Erythroblast (primary cell): Measurements from ENCODE around the gene GATA5.

Source experiments
- DNase-seq, 2 experiments: peaks; one replicate each; lab custom pipeline; 2025; lab: John Stamatoyannopoulos, UW
- GATA1 ChIP-seq: IDR thresholded peaks from 2 replicates; pipeline ENCODE4 v1.6.1; 2011; ENCODE audit warnings: low read depth, mild to moderate bottlenecking, control low read depth, low read length, moderate library complexity
- POLR2A ChIP-seq: IDR thresholded peaks from 2 replicates; pipeline ENCODE4 v1.6.1; 2011; ENCODE audit warnings: mild to moderate bottlenecking, low read length

Gene GATA5

GRCh38 chr20:62511915-62512610 lies 36.3 kb upstream of the GATA5 start:
- DNase-seq, result no peak
- TF ChIP-seq POLR2A (no peak), GATA1 (no peak)

DNA sequence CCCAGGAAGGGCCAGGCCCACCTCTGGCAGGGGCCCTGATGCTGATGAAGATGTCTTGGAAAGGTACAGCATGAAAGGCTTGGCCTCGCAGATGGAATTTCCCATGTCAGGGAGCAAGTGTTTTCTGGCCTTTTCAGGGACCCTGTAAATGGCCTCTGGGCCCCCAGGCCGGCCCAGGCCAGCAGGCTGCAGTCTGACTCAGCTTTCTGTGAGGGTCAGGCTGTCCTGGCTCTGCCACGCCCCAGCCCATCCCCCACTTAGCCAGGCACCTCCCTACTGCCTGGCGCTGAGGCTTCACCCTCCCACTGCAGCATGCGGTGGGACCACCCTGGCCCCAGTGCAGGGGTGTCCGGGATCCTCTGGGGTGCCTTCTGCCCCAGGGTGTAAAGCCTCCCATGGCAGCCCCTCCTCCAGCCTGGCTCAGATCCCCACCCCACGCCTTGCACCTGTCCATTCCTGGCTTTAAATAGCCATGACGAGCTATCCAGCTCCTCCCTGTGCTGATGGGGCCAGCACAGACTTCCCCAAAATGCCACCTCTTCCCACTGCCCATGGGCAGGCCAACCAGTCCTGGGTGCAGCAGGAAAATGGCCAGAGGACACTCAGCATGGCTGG lies 35.6 kb upstream of the GATA5 start:
- no peak for TF ChIP-seq GATA1
- TF ChIP-seq POLR2A, result no peak
- no peak for DNase-seq

DNA sequence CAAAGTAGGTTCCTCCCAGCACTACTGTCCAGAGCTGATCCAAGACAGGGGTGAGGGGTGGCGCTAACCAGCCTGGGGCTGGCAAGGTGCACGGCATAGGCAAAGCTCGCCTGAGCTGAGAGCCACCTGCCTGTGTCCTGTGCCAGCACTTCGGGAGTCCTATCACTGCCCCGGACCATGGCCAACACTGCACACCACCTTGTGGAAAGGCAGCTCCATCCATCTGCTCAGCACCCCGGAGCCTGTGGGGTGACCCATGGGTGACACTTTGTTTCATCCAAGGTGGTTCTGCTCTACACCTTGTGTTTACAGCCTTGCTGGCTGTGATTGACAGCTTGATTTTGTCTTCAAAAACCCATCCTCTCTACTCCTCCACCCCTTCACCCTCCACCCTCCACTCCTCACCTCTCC lies 32.9 kb upstream of the GATA5 start:
- TF ChIP-seq POLR2A (no peak), GATA1 (no peak)
- peak; percentile 33 to 55 for DNase-seq

- no peak for TF ChIP-seq POLR2A
- no peak for TF ChIP-seq GATA1
- no peak for DNase-seq
These were observed 32.3 kb upstream of the GATA5 start for GRCh38 chr20:62507991-62508640.

DNA sequence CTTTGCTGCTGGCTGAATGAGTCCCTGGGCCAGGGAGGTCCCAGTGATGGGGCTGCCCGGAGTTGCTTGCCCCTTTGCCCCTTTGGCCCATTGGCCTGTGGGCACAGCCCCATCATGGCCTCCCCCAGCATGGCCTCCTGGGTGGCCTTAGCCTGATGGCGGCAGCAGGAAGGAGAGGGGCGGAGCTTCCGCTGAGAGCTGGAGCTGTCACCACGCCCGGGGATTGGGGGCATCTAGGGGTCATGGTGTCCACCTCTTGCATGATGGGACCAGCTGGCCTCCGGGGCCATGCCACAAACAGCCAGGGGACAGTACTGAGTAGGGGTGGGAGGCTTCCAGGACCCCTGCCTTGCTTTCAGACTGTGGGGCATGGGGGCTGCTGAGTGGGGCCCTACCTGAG lies 31.5 kb upstream of the GATA5 start:
- no peak for DNase-seq

GRCh38 chr20:62506791-62507190 lies 31.0 kb upstream of the GATA5 start:
- TF ChIP-seq GATA1 (no peak), POLR2A (no peak)
- DNase-seq, result no peak

More for the DNA sequence above, 31.5 kb upstream of the GATA5 start:
- no peak for TF ChIP-seq POLR2A
- TF ChIP-seq GATA1, result no peak

DNA sequence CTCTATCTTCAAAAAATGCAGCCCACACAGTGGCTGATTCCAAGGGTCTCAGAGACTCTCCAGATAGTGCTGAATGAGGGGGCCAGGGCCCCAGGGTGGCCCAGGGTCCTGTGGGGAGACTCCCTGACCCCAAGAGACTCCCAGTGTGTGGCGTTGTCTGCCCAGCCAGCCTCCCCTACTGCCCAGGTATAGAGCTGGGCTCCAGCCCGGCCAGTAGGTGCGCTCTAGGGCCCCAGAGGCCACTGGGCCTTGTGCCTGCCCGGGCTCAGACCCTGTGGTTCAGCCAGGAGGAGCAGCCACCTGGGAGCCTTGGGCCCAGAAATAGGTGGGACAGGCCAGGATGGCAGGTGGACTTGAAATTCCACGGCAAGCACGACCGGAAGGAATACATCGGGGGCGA lies 30.3 kb upstream of the GATA5 start:
- no peak for DNase-seq
- TF ChIP-seq GATA1, result no peak
- TF ChIP-seq POLR2A, result no peak

- TF ChIP-seq POLR2A (no peak), GATA1 (no peak)
- no peak for DNase-seq
These were observed 29.7 kb upstream of the GATA5 start for GRCh38 chr20:62505337-62506045.

GRCh38 chr20:62504323-62504722 lies 28.5 kb upstream of the GATA5 start:
- DNase-seq, result no peak
- no peak for TF ChIP-seq GATA1
- TF ChIP-seq POLR2A, result no peak

- TF ChIP-seq GATA1 (no peak), POLR2A (no peak)
- DNase-seq, result peak; percentile 67 to 88
These were observed 27.8 kb upstream of the GATA5 start for GRCh38 chr20:62503401-62504178.

DNA sequence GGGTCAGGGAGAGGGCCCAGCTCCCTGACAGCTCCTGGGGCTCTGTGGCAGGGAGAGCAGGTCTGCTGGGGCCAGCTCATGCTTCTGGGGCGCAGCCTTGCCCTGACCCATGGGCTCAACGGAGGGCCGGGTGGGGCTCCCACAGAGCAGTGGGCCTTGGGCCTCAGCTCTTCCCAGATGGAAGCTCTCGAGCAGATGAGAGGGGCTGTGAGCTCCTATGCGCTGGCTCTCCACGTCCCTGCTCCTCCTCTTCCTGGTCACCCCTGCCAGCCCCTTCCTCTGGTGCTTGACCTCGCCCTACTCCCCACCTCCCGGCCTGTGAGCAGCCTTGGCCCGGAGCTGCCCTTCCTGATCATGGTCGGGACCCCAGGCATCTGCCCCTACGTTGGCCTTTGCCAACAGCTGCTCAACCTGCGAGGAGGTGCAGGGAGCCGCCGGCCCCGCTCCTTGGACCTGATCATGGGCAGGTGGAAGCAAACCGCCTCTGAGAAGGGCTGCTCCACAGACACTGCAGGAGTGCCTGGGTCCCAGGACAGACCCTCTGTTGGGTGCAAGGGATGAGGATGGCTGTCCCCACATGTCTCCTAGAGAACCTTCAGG lies 26.8 kb upstream of the GATA5 start:
- TF ChIP-seq GATA1 (no peak), POLR2A (no peak)
- DNase-seq, result peak in 1 of 2 experiments; percentile 44

DNA sequence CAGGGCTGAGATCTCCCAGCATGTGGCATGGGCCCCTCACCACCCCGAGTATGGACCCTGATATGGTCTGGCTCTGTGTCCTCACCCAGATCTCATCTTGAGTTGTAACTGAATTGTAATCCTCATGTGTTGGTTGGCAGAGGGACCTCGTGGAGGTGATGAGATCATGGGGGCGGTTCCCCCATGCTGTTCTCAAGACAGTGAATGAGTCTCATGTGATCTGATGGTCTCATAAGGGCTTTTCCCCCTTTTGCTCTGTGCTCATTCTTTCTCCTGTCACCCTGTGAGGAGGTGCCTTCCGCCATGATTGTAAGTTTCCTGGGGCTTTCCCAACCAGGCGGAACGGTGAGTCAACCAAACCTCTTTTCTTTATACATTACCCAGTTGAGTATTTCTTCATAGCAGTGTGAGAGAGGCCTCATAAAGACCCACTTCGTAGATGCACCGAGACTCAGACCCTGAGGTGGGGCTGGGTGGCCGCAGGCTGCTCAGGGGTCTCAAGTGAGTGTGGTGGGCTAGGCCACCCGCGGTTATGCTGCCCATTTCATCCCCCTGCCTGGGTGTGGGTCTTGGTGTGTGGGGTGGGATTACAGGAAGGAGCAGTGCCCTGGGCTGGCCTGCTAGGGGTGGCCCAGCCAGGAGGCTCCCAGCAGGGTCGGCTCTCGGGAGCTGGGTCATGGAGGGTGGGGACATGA lies 26.2 kb upstream of the GATA5 start:
- peak; percentile 86 to 88 for DNase-seq
- TF ChIP-seq POLR2A (peak; percentile 75), GATA1 (no peak)
